Coronary artery (tissue), 2 donors: ENCODE results near the gene MEGF11.

Source experiments
- DNase-seq: peaks from one replicate; pipeline ENCODE4 v3.0.0-alpha.2; 2017; ENCODE audit warnings: low spot score
- H3K27ac ChIP-seq, 2 donors: fragments of 200-600 bp; sonication (generic); one replicate each; pipeline ENCODE4 v1.5.1; 2016 to 2019
- H3K4me3 ChIP-seq: fragments of 200-600 bp; sonication (generic); 2 replicates; pipeline ENCODE4 v1.5.1; 2016; ENCODE audit warnings: mild to moderate bottlenecking, moderate library complexity
- TF ChIP-seq, protein P1 (sequence below): fragments of 200-600 bp; sonication (generic); IDR thresholded peaks from one replicate; pipeline ENCODE4 v1.5.1; 2019; ENCODE audit warnings: antibody characterized with exemption

The MEGF11 gene

DNA sequence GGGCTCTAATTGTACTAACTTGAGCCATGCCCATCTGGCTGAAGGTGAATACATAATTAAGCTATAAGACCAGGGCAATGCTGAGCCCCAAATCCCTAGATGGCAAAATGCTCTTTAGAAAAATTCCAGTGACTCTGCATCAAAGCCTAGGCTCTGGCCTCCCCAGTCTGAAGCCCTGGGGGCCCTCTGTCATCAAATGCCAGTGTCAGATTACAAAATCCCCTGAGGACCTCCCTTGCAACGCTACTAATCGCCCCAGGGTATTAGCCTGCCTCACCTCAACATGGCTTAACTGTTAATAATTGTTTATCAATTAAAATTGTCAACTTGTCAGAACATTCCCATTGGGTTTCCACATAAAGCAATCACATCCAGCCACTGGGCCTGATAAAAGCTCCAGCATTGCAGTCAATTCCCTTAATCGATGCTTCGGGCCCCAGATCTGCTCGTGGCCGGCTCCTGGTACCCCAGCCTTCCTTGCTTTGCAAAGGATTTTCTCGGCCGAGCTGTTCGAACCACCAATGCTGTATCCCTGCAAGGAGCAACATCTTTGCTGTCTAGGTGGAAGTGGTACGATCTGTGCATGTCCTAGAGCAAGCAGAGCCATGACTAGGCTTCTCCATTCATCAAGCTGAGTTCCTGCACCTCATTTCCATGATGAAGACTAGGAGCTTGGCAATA lies 151.7 kb downstream of the MEGF11 start:
- Histone ChIP-seq H3K27ac (no peak overlapping the region), H3K4me3 (no peak overlapping the region)
- TF ChIP-seq, protein P1, sequence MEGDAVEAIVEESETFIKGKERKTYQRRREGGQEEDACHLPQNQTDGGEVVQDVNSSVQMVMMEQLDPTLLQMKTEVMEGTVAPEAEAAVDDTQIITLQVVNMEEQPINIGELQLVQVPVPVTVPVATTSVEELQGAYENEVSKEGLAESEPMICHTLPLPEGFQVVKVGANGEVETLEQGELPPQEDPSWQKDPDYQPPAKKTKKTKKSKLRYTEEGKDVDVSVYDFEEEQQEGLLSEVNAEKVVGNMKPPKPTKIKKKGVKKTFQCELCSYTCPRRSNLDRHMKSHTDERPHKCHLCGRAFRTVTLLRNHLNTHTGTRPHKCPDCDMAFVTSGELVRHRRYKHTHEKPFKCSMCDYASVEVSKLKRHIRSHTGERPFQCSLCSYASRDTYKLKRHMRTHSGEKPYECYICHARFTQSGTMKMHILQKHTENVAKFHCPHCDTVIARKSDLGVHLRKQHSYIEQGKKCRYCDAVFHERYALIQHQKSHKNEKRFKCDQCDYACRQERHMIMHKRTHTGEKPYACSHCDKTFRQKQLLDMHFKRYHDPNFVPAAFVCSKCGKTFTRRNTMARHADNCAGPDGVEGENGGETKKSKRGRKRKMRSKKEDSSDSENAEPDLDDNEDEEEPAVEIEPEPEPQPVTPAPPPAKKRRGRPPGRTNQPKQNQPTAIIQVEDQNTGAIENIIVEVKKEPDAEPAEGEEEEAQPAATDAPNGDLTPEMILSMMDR = no peak
- no peak for DNase-seq

DNA sequence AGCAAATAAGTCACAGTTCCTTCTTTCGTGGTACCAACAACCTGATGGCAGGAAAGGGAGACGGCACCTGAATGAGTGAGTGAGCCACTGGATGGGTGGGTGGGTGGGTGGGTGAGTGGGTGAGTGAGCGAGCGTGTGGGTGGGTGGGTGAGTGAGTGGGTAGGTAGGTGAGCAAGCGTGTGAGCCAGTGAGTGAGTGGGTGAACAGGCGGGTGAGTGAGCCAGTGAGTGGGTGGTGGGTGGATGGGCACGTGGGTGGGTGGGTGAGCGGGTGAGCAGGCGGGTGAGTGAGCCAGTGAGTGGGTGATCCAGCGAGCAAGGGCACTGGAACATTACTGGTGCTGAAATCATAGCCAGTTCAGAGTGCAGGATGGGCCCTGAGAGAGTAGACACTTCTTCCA lies 152.8 kb downstream of the MEGF11 start:
- DNase-seq = no peak
- no peak overlapping the region for H3K4me3 ChIP-seq
- no peak overlapping the region for H3K27ac ChIP-seq
- TF ChIP-seq, protein P1 = no peak

DNA sequence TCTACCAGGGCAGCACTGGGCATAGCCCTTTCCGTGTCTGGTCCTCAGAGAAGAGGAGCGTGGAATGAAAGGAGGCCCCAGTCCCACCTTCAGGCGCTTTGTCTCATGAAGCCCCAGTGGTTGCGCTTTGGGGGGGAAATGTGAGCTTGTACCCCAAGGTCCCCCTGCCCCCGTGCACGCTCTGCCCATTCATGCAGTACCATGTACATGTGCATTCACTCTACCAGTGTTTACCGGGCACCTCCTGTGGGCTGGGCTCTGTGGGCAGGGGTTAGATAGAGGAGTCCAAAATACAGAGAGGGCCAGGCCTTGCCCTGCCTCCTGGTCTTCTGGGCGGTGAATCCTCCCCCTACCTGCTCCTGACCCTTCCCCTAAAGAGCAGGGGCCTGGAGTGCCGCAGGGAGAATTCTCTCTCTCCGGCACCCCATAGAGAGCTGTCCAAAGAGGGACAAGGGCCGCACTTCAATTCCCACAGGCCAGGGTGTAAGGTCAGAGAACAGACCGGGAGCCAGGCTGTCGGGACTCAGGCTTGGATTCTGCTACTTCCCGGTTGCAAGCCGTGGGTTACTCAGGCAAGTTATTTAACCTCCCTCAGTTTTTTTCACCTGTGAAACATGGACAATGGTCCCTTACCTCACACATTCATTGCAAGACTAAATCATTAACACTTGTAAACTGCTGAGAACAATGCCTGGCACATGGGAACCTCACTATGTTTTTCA lies 153.4 kb downstream of the MEGF11 start:
- H3K27ac ChIP-seq = no peak overlapping the region
- H3K4me3 ChIP-seq = no peak overlapping the region
- no peak for DNase-seq
- TF ChIP-seq, protein P1 = no peak

DNA sequence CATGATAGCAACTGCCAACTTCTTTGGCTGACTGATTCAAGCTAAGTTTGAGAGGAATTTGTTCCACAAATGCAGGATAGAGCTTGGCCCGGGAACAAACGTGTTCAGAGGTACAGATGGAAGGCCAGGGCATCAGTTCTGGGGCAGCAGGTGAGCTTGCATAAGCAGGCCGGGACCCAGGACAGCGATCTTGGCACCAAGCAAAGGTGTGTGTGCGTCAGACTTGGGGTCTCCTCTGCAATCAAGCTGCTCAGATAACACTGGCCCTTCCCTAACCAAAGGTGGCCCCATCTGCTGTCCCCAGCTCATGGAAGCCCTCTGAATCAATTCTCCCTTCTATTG lies 155.6 kb downstream of the MEGF11 start:
- Histone ChIP-seq H3K27ac (no peak overlapping the region), H3K4me3 (no peak overlapping the region)
- DNase-seq = no peak
- TF ChIP-seq, protein P1 = no peak

DNA sequence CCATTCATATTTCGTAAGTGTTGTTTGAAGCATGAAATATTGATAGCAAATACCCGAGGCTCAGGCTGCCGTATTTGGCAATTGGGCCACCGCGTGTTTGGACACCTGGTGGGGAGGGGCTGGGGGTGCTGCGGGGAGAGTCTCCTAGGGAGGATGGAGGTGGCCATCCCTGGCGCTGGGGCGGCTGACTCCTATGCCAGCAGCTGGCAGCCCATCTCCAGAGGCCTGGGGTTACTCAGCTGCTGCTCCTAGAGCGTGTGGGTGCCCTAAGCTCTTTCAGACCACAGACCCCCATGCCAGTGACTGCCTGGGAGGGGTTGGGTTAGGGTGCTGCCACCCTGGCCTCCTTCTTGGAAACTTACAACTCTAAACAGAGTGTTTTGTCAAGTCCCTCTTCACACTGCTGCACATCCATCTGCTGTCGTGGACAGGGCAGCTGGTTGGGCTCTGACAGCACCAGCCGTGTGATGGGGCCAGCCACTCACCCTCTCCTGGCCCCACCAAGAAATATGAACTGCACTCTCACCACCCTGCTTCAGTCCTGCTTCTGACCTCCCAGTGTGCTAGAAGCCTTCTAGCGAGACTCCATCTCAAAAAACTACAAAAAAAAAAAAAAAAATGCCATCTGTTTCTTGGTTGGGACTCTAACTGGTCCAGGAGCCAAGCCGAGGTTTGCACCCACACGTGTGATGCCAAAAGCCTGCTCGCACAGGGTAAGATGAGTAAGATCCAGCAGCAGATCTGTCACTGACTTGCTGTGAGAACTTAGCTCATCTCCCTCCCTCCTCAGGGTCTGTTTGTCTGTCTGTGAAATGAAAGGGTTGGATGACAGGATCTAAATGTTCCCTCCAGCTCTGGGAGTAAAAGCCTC lies 156.2 kb downstream of the MEGF11 start:
- H3K27ac ChIP-seq = no peak overlapping the region
- DNase-seq = no peak
- TF ChIP-seq, protein P1 = no peak
- no peak overlapping the region for H3K4me3 ChIP-seq

DNA sequence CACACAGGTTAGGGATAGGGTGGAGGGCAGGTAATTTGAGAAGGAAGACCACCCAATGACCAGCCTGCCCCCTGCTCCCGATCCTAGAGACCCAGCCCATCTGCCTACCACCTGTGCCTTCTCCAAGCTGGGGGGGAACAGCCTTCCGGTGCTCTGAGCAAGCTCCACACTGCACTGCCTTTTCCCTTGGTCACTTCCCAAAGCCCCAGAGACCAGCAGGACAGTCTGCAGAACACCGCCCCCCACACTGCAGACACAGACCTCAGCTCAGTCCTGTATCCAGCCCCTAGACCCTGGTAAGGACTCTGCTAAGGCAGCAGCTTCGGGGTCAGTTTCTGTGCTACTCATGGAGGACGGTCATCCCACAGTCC lies 156.9 kb downstream of the MEGF11 start:
- Histone ChIP-seq H3K27ac (no peak overlapping the region), H3K4me3 (no peak overlapping the region)
- TF ChIP-seq, protein P1 = no peak
- no peak for DNase-seq
